Measurements from ENCODE around the gene LRRD1. TPM values are rescaled to one million over a fixed set of nuclear protein-coding genes. Genes with fewer than 3 reads are reported as not detected.
A peak's percentile ranks its signal among the peaks of the same experiment; 100 is the strongest.
"Not testable (repeated sequence)": the region's sequence is repeated elsewhere in the genome, so short reads cannot be mapped to it uniquely, and the experiment has no call there.

LRRD1 gene
- polyA plus RNA-seq, 5 donors: 0.39 to 0.91 (median 0.55) TPM

GRCh38 chr7:92142791-92143190 lies 36.2 kb downstream of the LRRD1 start:
- DNase-seq: not testable (repeated sequence)

DNA sequence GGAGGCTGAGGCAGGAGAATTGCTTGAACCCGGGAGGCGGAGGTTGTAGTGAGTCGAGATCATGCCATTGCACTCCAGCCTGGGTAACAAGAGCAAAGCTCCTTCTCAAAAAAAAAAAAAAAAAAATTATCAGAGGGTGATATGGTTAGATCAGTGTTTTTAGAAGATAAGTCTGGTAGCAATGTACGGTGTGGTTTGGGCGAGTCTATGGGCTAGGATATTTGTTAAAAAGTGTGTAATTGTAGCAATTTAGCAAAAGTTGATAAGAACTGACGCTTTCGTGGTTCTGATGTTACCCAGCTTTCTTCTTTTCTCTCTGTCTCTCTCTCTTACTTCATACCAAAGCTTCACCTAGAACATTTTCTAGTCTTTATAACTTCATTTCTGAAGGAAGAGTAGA lies 37.8 kb downstream of the LRRD1 start:
- DNase-seq: no peak

DNA sequence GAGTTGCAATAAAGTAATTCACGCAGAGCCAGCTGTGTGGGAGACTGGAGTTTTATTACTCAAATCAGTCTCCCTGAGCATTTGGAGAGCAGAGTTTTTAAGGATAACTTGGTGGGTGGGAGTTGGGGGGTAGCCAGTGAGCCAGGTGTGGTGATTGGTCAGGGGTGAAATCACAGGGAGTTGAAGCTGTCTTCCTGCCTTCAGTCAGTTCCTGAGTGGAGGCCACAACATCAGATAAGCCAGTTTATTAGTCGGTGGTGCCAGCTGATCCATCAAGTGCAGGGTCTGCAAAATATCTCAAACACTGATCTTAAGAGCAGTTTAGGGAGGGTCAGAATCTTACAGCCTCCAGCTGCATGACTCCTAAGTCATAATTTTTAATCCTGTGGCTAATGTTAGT lies 41.4 kb downstream of the LRRD1 start:
- no peak for DNase-seq

DNA sequence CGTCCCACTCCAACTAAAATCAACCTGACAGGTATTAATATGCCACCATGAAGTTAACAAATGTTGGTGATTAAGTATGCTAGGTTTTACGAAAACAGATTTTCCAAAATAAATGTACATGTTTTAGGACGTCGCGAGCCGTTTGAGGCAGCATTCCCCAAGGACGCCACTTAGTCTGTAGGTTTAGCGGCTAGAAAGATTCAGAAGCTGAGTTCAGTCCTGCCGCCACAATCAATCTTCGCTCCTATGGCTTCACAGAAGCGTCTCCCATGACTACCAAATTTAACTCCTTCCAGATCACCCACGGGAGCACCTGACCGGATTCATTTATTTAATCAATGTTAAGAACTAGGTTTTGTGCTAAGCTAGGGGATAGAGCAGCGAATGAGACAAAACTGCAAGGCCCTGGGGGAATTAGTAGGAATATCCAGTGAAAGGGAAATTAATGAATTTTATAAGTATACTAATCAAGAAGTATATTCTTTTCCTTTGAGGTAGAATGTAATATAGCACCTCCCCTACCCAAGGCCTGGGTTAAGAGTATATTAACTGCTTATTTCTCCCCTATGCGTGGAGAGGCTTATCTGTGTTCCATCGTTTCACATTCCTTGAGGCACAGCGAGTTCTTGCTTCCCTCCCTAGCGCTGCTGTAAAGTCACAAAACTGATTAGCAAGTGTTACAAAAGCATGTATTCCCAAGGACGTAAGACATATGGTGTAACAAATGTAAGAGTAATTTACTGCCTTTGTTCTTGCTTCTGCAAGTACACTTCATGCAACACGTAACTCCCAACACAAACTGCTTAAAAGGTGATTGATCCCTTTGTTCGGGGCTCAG lies 43.7 kb downstream of the LRRD1 start:
- DNase-seq: peak; percentile 6 to 27

DNA sequence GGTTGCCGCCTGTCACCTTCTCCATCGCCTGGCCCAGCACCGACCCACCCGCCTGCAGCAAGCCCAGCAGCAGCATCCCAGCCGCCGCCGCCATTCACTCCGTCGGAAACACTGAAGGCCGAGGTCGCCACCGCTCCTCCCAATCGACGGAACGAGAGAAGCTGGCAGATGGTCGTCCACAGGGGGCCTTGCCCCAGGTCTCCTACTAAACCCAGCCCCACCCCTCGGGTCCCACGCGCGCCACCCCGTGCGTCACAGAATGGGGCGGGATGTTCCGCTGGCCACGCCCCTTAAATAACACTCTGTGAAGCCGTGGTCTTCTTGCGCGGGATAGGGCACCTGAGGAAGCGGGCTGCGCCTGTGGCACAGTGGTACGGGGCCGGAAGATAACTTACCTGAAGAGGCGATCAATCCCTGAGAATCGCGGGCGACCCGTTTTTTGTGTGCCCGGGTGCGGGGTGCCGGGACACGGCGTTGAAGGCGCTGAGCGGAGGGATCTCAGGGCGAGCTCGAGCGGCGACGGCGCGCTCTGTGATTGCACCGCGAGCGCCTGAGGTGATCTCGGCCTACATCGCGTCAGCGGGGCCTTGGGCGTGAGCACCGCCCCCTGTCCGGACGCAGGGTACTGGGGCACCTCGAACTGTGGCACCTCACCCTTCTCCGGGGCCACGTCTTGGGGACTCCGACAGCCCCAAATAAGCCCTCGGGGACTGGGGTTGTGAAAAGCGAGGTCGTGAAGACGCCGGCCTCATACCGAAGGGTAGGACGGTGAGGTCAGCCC lies 44.5 kb downstream of the LRRD1 start, which contains the start of gene CYP51A1:
Gene CYP51A1 (minus strand): TSS at position 207 of the 781 bp plus-strand sequence. CDS start 113 bp downstream, at position 94.
- DNase-seq: peak; percentile 97 to 98

DNA sequence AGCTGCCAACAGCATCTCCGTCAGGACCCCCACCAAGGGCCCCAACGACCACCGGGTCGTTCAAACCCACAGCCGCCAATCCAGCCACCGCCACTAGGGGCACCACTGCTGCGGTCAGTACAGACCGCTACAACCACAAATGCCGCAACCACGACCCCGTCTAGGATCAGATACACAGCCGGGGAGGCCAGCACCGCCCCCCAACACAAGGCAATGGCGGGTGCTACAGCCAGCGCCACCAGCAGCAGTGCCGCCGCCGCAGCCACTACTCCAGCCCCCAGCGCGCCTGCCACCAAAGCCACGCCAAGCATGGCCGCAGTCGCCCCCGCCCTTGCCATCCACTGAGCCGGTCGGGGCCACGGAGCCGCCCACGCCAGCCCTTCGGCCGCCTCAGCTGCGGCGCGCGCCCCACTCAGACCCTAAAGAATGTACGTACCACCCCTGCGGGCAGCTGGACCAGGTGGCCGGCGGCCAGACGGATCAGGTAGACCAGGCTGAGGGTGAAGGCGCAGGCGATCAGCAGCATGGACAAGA lies 45.1 kb downstream of the LRRD1 start:
- peak; percentile 75 to 77 for DNase-seq

DNA sequence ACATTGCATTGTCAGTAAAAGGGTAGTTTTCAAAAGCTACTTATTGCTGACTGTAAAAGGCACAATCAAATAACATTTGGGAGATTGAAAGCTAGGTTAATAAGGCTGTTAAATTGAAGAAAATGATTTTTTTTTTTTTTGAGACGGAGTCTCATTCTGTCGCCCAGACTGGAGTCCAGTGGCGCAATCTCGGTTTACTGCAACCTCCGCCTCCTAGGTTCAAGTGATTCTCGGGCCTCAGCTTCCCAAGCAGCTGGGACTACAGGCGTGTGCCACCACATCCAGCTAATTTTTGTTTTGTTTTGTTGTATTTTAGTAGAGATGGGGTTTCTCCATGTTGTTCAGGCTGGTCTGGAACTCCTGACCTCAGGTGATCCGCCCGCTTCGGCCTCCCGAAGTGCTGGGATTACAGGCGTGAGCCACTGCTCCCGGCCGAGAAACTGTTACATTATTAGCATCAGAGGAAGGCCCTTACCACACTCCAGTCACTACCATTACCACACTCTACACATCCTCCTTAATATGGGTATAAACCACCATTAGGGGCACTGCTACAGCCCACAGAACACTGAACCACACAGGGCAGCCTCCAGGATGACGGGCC lies 45.7 kb downstream of the LRRD1 start:
- no peak for DNase-seq

- DNase-seq: no peak
Measured at GRCh38 chr7:92131764-92132330, 47.1 kb downstream of the LRRD1 start.

- DNase-seq: no peak
Measured at GRCh38 chr7:92131093-92131492, 47.8 kb downstream of the LRRD1 start.

GRCh38 chr7:92121681-92122080 lies 57.3 kb downstream of the LRRD1 start:
- no peak for DNase-seq

DNA sequence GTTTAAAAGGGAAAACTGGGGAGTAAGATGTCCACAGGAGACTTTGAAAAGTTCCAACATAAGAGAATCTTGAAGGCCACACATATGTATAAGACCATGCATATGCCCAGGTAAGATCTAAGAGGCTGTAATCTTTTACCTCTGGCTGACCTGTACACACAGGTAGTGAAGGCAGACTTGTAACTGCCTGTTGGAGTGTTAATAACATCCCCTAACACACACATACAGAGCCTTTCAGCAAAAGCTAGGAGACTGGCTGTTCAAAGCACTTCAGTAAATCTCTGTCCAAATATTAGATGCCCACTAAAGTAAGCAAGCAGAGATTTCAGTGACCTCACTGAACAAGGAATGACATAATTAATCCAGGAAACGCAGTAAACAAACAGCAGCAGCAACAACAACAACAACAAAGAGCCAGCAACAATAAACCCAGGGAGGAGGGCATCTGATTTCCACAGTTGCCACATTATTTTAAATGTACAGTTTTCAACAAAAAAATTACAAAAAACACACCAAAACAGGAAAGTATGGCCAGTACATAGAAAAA lies 59.7 kb downstream of the LRRD1 start:
- DNase-seq: no peak

DNA sequence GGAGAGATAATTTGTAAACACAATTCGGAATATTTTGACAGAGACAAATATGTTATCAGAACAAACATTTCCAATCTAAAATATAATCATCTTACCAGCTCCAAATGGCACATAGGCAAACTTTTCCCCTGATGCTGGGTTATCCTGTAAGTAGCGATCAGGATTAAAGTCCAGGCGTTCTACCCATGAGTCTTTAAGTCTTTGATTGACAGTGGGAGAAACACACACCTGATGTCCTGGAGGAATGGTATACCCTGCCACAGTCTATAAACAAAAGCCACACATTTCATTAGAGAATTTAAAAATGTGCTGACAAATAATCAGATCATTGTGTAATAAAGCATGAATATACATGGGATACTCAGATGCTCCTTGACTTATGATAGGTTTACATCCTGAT lies 62.0 kb downstream of the LRRD1 start:
- DNase-seq: no peak

DNA sequence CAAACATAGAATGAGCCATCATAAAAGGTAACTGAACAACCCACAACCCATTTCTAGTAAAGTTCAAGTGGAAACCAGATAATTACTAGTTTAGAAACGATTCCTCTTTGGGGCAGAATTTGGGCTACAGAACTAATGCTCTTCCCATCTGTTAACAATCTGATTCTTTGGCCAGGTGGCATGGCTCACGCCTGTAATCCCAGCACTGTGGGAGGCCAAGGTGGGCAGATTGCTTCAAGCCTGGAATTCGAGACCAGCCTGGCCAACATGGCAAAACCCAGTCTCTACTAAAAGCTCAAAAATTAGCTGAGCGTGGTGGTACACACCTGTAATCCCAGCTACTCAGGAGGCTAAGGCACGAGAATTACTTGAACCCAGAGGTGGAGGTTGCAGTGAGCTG lies 63.1 kb downstream of the LRRD1 start:
- DNase-seq: no peak

- no peak for DNase-seq
Measured at GRCh38 chr7:92110857-92111256, 68.1 kb downstream of the LRRD1 start.

GRCh38 chr7:92108821-92109220 lies 70.1 kb downstream of the LRRD1 start:
- no peak for DNase-seq

DNA sequence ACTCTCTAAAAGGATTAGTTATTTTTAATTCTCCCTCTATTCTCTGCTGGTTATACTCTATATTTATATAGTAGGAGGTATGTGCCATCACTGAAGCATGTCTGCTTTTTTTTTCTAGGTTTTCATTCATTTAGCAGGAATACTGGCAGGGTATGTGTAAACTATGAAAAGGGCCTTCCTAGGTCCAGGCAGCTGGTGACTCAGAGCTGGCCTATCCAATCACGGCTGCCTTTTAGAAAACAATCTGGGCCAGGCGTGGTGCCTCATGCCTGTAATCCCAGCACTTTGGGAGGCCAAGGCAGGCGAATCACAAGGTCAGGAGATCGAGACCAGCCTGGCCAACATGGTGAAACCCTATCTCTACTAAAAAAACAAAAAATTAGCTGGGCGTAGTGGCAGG lies 76.1 kb downstream of the LRRD1 start:
- not testable (repeated sequence) for DNase-seq

GRCh38 chr7:92100534-92100933 lies 78.4 kb downstream of the LRRD1 start:
- no peak for DNase-seq

- DNase-seq: no peak
Measured at GRCh38 chr7:92095380-92095779, 83.6 kb downstream of the LRRD1 start.

Data from right lung (tissue), 5 donors.